T47D (cell line): ENCODE data around the gene SDK1.
"Not testable (repeated sequence)": the region's sequence is repeated elsewhere in the genome, so short reads cannot be mapped to it uniquely, and the experiment has no call there.

Source experiments
- DNase-seq, 2 experiments: peaks; one replicate each; pipeline versions ENCODE4 v3.0.0 to v3.0.0-alpha.2; 2011 to 2012; ENCODE audit warnings: low read depth in 1 of 2, low spot score in 1 of 2
- JUND ChIP-seq: IDR thresholded peaks from 2 replicates; pipeline ENCODE4 v1.6.1; 2012; ENCODE audit warnings: low read depth
- in situ Hi-C: cut with HindIII; loops from 2 replicates; pipeline ENCODE4 v1.10.0; 2016; ENCODE audit warnings: low sequenced_read_pairs, low pct_unique_long_range_greater_than_20kb

The SDK1 gene

GRCh38 chr7:4279216-4279615, 978.2 kb downstream of the SDK1 start:
- no peak for DNase-seq
- TF ChIP-seq JUND = no peak
- in situ Hi-C loops = no loop called here

DNA sequence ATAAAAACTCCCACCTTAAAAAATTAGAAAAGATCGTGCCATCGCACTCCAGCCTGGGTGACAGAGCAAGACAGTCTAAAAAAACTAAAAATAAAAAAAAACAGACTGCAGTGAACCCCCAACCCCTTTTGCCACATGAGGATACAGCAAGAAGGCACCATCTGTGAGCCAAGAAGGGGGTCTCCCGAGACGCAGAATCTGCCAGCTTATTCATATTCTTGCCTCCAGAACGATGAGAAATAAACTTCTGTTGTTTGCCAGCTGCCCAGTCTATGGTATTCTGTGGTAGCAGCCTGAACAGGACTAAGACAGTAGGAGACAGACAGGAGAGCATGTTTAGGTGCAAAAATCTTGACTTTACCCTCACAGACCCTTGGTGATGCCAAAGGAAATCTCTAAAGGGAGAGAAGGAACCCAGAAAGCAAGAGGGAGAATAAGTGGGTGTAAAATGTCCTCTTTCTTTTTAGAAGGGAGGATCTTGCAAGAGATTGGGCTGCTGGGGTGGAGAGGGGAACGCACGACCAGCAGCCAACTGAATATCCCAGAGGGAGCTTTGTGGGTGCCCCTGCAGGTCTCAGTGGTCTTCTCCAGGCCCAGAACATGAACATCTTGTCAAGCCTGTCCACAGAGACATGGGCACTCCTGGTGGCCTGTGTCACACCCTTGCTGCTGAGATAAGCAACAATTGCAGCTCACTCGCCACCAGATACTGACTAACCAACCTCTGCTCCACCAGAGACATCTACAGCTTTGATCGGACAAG, 980.4 kb downstream of the SDK1 start:
- TF ChIP-seq JUND = no peak
- in situ Hi-C loops = no loop called here
- DNase-seq = no peak

GRCh38 chr7:4282434-4283223, 981.6 kb downstream of the SDK1 start:
- in situ Hi-C loops = no loop called here
- no peak for DNase-seq
- no peak for TF ChIP-seq JUND

- in situ Hi-C loops = no loop called here
- TF ChIP-seq JUND = no peak
- DNase-seq = peak in 1 of 2 experiments; percentile 52
These were observed 985.3 kb downstream of the SDK1 start for GRCh38 chr7:4286351-4286750.

DNA sequence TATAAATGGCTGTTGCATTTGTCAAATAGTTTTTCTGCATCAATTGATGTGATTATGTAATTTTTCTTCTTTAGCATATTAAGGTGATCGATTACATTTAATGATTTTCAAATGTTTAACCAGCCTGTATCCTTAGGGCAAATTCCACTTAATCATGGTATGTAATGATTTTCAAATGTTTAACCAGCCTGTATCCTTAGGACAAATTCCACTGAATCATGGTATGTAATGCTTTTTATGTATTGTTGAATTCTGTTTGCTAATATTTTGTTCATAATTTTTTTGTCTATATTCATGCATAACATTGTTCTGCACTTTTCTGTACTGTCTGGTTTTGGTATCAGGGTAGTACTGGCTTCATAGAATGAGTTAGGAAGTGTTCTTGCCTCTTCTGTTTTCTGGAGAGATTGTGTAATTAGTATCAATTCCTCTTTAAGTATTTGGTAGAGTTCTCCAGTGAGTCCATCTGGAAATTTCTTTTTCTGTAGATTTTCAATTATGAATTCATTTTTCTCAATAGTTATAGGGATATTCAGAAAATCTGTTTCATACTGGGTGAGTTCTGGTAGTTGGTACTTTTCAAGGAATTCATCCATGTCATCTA, 987.8 kb downstream of the SDK1 start:
- DNase-seq = no peak
- in situ Hi-C loops = no loop called here
- TF ChIP-seq JUND = no peak

- in situ Hi-C loops = no loop called here
These were observed 996.3 kb downstream of the SDK1 start for GRCh38 chr7:4297165-4297917.

DNA sequence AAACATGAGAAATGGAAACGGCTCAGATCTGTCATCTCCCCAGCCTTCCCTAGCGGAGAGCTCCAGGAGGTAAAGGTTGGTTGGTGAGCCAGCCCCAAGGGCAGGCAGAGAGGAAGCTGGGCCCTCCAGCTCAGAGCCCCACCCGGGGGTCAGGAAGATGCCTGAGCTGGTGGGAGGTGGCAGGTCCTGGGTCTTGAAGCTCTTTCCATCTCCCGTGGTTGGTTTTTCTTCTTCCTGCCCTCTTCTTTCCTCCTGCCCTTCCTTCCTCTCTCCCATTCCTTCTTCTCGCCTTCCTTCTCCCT, 996.8 kb downstream of the SDK1 start:
- no peak for DNase-seq
- in situ Hi-C loops = no loop called here
- no peak for TF ChIP-seq JUND

More at GRCh38 chr7:4297165-4297917, 996.3 kb downstream of the SDK1 start:
- DNase-seq = no peak
- no peak for TF ChIP-seq JUND

DNA sequence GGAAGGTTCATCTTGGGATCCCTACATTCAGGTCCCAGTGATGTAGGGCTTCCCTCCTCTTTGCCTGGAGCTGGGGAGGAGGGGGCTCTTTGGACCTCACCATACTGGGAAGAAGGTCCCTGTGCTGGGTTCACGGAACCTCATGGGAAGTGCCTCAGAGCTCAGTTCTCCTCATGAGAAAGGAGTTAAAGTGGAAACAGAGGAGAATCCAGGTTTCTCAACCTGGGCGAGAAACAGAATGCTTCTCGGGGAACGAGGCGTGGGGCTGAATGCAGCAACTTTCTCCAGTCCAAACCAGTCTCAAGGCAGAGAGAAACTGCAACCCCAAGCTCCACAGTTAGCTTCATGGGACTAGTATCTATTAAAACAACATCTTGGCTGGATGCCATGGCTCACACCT, 998.4 kb downstream of the SDK1 start:
- TF ChIP-seq JUND = no peak
- in situ Hi-C loops = no loop called here
- no peak for DNase-seq

DNA sequence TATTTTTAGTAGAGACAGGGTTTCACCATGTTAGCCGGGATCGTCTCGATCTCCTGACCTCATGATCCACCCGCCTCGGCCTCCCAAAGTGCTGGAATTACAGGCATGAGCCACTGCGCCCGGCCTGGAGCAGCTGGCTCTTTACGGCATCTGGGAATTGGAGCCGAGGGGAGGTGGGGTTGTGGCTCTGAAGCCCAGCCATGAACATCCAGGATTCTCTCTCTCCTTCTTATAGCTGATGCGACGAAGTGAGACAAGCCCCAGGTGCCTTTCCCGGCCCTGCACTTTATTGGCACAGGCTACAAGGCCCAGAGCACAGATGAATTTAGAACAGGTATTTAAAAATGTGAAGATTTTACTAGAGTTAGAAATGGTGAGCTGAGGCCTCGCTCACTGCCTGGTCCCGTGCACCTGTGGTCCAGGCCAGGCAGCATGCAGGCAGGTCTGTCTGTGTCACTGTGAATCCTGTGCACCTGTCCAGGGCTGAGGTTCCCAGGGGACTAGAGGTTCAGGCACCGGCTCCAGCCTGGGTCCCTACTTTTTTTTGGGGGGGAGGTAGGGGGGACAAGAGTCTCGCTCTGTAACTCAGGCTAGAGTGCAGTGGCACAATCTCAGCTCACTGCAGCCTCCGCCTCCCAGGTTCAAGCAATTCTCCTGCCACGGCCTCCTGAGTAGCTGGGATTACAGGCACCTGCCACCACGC, 1001.3 kb downstream of the SDK1 start:
- in situ Hi-C loops = no loop called here
- DNase-seq = no peak
- no peak for TF ChIP-seq JUND

GRCh38 chr7:4307316-4308204, 1006.5 kb downstream of the SDK1 start:
- no peak for TF ChIP-seq JUND
- no peak for DNase-seq
- in situ Hi-C loops = no loop called here

GRCh38 chr7:4308205-4308590, 1007.1 kb downstream of the SDK1 start:
- TF ChIP-seq JUND = no peak
- no peak for DNase-seq
- in situ Hi-C loops = no loop called here

DNA sequence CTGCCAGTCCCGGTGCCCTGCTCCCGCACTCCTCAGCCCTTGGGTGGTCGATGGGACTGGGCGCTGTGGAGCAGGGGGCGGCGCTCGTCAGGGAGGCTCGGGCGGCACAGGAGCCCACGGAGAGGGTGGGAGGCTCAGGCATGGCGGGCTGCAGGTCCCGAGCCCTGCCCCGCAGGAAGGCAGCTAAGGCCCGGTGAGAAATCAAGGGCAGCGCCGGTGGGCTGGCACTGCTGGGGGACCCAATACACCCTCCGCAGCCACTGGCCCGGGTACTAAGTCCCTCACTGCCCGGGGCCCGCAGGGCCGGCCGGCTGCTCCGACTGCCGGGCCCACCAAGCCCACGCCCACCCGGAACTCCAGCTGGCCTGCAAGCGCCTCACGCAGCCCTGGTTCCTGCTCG, 1012.9 kb downstream of the SDK1 start:
- DNase-seq, in situ Hi-C loops: not testable (repeated sequence)

- in situ Hi-C loops, DNase-seq: not testable (repeated sequence)
These were observed 1013.3 kb downstream of the SDK1 start for GRCh38 chr7:4314316-4314715.
